Stimulated activated naive CD8-positive, alpha-beta T cell treated with anti-CD3 and anti-CD28 coated beads, Interleukin-15, Interleukin-2, amounts not matched to agents 100 ng/mL and 50 ng/mL, for 24 hours (primary cell): ENCODE measurements around the gene USP27X.

Source experiments
- H3K27ac Mint-ChIP-seq: one replicate; pipeline ENCODE4 v1.8.0; 2021; ENCODE audit warnings: mild to moderate bottlenecking, mixed read lengths
- H3K27me3 Mint-ChIP-seq: one replicate; pipeline ENCODE4 v1.8.0; 2021; ENCODE audit warnings: mixed read lengths
- H3K36me3 Mint-ChIP-seq: one replicate; pipeline ENCODE4 v1.8.0; 2021; ENCODE audit warnings: low read depth, mixed read lengths
- H3K4me1 Mint-ChIP-seq: one replicate; pipeline ENCODE4 v1.8.0; 2021; ENCODE audit warnings: low read depth, mixed read lengths
- H3K4me3 Mint-ChIP-seq: one replicate; pipeline ENCODE4 v1.8.0; 2021; ENCODE audit warnings: mild to moderate bottlenecking, mixed read lengths
- H3K9me3 Mint-ChIP-seq: one replicate; pipeline ENCODE4 v1.8.0; 2021; ENCODE audit warnings: mixed read lengths

The USP27X gene

DNA sequence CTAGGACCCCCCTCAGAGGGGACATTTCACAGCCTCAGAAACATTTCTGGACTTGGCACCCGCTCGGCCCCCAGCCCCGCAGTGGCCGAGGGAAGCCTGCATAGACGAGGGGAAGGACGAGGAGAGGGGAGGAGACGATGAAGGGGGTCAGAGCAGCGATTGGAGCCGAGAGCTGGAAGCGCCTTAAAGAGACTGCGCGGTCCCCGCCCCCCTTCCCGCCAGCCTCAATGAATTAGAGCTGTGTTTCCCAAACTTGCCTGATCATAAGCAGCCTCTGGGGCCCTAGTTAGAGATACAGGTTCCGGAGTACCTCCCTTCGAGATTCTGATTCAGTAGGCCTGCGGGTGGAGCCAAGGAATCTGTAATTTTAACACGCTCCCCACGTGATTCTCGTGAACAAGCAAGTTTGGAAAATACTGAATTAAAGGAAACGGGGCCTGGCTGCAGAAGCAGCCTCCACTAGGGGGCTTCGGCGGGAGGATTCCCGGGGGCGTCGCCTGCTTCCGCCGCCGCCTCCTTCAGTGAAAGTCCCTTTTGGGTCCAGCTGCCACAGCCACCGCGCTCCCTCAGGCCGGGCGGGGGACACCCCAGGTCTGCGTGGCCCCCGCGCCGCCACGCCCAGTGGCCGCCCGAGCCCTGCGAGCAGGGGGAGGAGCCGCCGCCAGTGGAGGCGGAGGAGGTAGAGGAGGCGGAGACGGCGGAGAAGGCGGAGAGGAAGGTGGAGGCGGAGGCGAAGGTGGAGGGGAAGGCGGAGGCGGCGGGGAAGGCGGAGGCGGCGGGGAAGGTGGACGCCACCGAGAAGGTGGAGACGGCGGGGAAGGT is at the start of gene USP27X:
USP27X (plus strand) TSS at position 651 of the 822 bp plus-strand sequence. CDS start 824 bp downstream, outside the sequence.
- H3K4me1 Mint-ChIP-seq, result peaks cover 19% of the 10 kb centered on the region
- no peaks in the 10 kb centered on the region for H3K9me3 Mint-ChIP-seq
- H3K27ac Mint-ChIP-seq, result peak within 1 kb of the TSS; percentile 76
- H3K36me3 Mint-ChIP-seq, result no peaks in the 10 kb centered on the region
- peak within 1 kb of the TSS; percentile 78 for H3K4me3 Mint-ChIP-seq
- H3K27me3 Mint-ChIP-seq, result no peaks in the 10 kb centered on the region

DNA sequence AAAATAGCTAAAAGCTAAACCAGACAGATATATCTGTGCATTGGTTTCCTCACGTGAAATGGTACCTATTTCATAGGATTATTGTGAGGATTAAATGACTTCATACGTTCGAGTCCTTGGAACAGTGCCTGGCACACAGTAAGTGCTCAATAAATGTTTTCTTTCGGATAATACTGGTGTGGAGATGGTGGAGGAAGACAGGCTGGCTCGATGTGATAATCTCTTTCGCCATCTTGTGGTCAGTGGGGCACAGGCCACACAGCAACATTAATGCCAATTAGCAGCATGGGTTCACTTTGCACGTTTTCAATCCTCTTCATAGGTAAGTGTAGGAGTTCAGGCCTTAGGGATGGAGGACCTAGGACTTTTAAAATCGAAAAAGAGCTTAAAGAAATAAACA is 40.9 kb upstream of the USP27X start:
- Mint-ChIP-seq H3K9me3 (no peaks in the 10 kb centered on the region), H3K4me1 (no peaks in the 10 kb centered on the region), H3K36me3 (no peaks in the 10 kb centered on the region), H3K27me3 (no peaks in the 10 kb centered on the region), H3K27ac (no peak overlapping the region), H3K4me3 (no peak overlapping the region)

DNA sequence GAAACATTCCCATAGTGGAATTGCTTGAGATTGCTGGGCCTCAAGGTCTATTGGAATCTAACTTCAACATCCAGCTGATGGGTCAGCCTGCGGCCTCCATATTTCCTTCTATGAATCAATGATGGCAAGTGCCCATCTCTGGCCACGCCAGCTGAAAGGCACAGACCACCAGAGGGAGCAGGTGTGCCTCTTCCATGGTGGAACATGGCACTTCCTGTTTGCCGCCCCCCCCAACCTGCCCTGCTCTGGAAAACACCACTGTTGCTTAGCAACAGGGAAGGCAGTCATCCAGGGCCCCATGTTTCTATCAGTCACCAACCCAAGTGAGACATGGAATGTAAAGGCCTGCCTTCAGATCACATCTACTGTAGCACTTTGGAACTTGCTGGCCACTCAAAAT is 38.6 kb upstream of the USP27X start:
- H3K4me1 Mint-ChIP-seq, result no peaks in the 10 kb centered on the region
- H3K9me3 Mint-ChIP-seq, result no peaks in the 10 kb centered on the region
- no peaks in the 10 kb centered on the region for H3K27me3 Mint-ChIP-seq
- no peaks in the 10 kb centered on the region for H3K36me3 Mint-ChIP-seq
- no peak overlapping the region for H3K27ac Mint-ChIP-seq
- no peak overlapping the region for H3K4me3 Mint-ChIP-seq

DNA sequence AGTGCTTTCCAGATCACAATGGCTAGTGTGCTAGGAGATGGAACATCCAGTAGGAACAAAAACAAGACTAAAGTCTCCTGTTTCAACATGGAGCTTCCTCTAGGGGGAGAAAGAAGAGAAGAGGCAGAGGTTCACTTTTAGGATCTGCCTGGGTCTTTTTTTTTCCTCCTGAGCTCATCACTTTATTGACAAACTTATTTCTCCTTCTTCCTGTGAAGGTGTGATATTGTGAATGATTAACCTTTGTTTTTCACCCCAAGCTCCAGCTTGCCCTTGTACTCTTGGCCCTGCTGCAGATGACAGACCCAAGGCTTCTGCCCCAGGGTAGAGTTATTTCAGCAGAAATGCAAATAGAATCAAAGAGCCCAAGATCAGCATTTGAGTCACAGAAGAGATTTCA is 36.7 kb upstream of the USP27X start:
- Mint-ChIP-seq H3K27ac (no peak overlapping the region), H3K36me3 (no peaks in the 10 kb centered on the region), H3K4me1 (no peaks in the 10 kb centered on the region), H3K27me3 (no peaks in the 10 kb centered on the region), H3K4me3 (no peak overlapping the region), H3K9me3 (no peaks in the 10 kb centered on the region)

DNA sequence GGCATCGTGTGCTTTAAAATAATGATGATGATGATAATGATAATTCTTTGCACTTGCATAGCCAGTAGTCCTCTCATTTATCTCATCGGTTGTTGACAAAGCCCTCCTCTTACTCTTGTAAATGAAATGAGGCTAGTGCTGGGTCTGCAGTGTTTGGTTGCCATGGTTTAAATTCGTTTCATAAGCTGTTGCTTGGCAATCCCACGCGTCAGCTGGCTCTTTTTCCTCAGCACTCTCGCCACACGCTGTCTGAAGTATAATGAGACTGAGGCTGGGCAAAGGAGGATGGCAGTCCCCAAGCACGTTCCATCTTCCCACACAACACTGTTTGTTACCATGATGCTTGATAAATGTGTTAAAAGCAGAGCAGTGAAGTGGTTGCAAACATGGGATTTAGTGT is 34.7 kb upstream of the USP27X start:
- Mint-ChIP-seq H3K36me3 (no peaks in the 10 kb centered on the region), H3K4me3 (no peak overlapping the region), H3K27ac (no peak overlapping the region), H3K4me1 (no peaks in the 10 kb centered on the region), H3K27me3 (no peaks in the 10 kb centered on the region), H3K9me3 (no peaks in the 10 kb centered on the region)

DNA sequence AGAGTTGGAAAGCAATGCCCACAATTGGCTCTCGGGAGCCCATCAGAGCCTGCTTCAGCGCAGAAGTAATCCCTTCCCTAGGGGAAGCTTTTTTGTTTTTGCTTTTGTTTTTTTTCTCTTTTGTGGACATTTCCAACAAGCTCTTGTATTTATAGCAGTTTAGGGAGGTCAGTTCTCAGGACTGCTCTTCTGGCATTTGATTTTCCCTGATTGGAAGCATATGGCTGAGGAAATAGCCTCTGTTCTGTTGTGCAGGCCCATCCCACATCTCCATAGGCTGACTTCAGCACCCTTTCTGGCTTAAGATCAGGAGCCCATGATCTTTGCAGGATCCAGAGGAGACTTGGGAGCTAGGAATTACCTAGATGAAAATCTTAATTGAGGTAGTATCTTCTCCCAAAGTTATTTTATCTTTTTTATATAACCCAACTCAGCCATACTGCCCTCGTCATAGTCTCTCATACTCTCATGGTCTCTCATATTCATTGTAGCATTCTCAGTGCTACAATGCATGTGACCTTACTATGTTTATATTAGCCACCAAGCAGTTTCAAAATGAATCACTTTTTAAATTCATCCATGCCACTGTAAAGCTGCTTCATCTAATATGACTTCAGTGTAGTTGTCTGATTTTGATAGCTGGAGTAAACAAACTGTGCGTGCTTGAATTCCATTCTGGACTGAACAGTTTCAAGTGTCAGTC is 33.4 kb upstream of the USP27X start:
- no peaks in the 10 kb centered on the region for H3K36me3 Mint-ChIP-seq
- H3K27me3 Mint-ChIP-seq, result peaks cover 3% of the 10 kb centered on the region
- H3K4me1 Mint-ChIP-seq, result no peaks in the 10 kb centered on the region
- H3K9me3 Mint-ChIP-seq, result no peaks in the 10 kb centered on the region
- no peak overlapping the region for H3K4me3 Mint-ChIP-seq
- H3K27ac Mint-ChIP-seq, result no peak overlapping the region

DNA sequence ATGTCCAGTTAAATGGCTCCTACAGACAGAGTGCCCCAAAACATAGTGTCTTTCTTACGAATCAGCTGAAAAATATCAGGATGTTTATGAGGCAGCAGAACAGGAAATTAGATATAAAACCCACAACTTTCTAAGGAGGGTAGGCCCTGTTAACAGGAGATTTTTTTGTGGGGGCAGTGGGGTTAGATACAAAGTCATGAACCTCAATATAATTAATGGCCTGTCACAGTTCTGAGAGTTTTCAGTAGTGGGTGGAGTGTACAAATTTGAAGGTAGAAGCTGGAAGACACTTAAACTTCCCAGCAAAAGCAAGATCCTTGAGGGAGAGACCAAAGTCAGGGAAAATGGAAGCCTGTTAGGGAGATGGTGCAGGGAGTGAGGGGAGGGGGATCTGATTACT is 32.8 kb upstream of the USP27X start:
- no peaks in the 10 kb centered on the region for H3K4me1 Mint-ChIP-seq
- no peaks in the 10 kb centered on the region for H3K36me3 Mint-ChIP-seq
- H3K9me3 Mint-ChIP-seq, result no peaks in the 10 kb centered on the region
- H3K4me3 Mint-ChIP-seq, result no peak overlapping the region
- H3K27ac Mint-ChIP-seq, result no peak overlapping the region
- H3K27me3 Mint-ChIP-seq, result peaks cover 3% of the 10 kb centered on the region

DNA sequence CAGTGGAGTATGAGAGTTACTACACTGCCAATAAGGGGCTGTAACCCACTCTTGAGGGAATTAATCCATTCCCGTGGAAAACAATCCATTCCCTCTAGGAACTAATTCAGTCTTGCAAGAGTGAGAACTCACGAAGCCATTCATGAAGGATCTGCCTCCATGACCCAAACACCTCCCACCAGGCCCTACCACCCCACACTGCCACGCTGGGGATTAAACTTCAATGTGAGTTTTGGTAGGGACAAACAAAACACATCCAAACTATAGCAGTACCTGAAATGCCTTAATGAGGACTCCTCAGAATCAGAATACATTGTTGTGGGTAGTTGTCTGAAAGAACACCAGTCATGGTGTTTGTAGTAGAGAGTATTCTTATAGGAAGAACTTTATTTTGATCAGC is 31.0 kb upstream of the USP27X start:
- H3K9me3 Mint-ChIP-seq, result no peaks in the 10 kb centered on the region
- no peak overlapping the region for H3K4me3 Mint-ChIP-seq
- no peaks in the 10 kb centered on the region for H3K36me3 Mint-ChIP-seq
- H3K27me3 Mint-ChIP-seq, result peaks cover 3% of the 10 kb centered on the region
- no peaks in the 10 kb centered on the region for H3K4me1 Mint-ChIP-seq
- no peak overlapping the region for H3K27ac Mint-ChIP-seq

DNA sequence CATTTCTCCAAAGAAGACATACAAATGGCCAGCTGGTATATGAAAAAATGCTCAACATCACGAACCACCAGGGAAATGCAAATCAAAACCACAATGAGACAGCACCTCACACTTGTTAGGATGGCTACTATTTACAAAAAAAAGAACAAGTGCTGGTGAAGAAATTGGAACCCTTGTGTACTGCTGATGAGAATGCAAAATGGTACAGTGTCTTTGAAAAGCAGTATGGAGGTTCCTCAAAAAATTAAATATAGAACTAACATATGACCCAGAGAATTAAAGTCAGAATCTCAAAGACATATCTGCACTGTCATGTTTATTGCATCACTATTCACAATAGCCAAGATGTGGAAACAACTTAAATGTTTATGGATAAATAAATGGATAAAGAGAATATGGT is 29.3 kb upstream of the USP27X start:
- Mint-ChIP-seq H3K27me3 (peaks cover 3% of the 10 kb centered on the region), H3K4me1 (no peaks in the 10 kb centered on the region), H3K27ac (no peak overlapping the region), H3K4me3 (no peak overlapping the region), H3K9me3 (no peaks in the 10 kb centered on the region), H3K36me3 (no peaks in the 10 kb centered on the region)

DNA sequence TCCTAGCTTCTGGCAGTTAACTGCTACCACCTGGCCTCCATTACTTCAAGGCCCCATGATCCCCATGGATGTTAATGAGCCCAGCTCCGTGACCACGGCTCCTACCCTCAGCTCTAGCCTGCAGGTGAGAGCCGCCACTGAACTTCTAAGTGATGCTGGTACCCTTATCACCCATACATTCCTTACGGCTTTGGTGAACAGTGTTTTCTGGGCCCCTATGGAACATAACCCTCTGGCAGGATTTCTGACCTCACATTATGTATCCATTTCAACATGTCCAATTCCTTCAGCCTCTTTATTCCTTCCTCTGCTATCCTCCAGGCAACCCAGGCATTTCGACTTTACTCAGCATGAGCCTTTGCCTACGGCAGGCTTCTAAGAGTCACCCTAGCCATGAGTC is 25.6 kb upstream of the USP27X start:
- peaks cover 3% of the 10 kb centered on the region for H3K27me3 Mint-ChIP-seq
- no peak overlapping the region for H3K27ac Mint-ChIP-seq
- no peaks in the 10 kb centered on the region for H3K4me1 Mint-ChIP-seq
- no peaks in the 10 kb centered on the region for H3K9me3 Mint-ChIP-seq
- no peaks in the 10 kb centered on the region for H3K36me3 Mint-ChIP-seq
- H3K4me3 Mint-ChIP-seq, result no peak overlapping the region

DNA sequence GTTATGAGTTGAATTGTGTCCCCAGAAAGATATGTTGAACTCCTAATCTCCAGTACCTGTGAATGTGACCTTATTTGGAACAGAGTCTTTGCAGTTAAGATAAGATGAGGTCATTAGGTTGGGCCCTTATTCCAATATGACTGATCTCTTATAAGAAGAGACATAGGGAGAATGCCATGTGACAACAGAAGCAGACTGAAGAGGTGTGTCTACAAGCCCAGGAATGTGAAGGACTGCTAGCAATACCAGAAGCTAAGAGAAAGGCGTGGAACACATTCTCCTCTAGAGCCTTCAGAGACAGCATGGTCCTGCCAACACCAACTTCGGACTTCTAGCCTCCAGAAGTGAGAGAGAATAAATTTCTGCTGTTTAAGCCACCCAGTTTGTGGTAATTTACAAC is 22.5 kb upstream of the USP27X start:
- H3K36me3 Mint-ChIP-seq, result no peaks in the 10 kb centered on the region
- no peaks in the 10 kb centered on the region for H3K9me3 Mint-ChIP-seq
- no peaks in the 10 kb centered on the region for H3K4me1 Mint-ChIP-seq
- no peak overlapping the region for H3K27ac Mint-ChIP-seq
- H3K4me3 Mint-ChIP-seq, result no peak overlapping the region
- H3K27me3 Mint-ChIP-seq, result peaks cover 3% of the 10 kb centered on the region

DNA sequence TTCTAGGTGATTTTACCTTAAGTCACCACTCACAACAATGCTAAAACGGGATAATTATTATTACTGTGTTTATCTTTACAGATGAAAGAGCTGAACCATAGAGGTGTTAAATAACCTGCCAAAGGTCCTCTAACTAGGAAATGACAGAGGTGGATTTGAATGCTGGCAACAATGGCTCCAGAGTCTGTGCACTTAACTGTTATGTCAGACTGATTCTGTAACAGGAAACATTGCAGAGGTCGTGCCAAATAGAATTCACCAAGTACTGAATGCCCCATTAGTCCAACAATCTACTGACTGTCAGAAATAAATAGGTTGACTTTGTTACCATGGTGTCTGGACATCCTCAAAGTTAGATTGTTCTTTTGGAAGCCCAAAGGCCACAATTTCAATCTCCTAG is 20.9 kb upstream of the USP27X start:
- H3K36me3 Mint-ChIP-seq, result no peaks in the 10 kb centered on the region
- no peak overlapping the region for H3K27ac Mint-ChIP-seq
- H3K9me3 Mint-ChIP-seq, result no peaks in the 10 kb centered on the region
- H3K4me3 Mint-ChIP-seq, result no peak overlapping the region
- H3K4me1 Mint-ChIP-seq, result no peaks in the 10 kb centered on the region
- peaks cover 3% of the 10 kb centered on the region for H3K27me3 Mint-ChIP-seq

DNA sequence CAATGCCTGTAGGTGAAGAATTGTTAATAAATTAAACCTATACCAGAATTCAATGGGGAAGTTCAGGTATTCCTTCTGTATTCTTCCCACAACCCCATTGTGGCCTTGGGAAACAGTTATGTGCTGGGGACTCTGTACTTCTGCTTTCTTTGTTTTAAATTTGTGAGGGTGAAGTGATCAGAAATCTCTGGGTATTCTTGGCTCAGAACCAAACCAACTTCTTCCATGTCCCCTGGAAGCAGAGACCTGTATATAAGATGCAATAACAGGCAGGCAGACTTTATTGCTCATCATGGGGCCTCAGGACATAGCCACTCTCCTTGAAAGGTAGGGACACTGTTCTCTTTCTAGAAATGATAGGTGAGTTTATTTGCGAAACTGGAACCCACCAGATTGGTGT is 19.8 kb upstream of the USP27X start:
- Mint-ChIP-seq H3K9me3 (no peaks in the 10 kb centered on the region), H3K4me3 (no peak overlapping the region), H3K4me1 (no peaks in the 10 kb centered on the region), H3K36me3 (no peaks in the 10 kb centered on the region), H3K27ac (no peak overlapping the region), H3K27me3 (peaks cover 3% of the 10 kb centered on the region)

DNA sequence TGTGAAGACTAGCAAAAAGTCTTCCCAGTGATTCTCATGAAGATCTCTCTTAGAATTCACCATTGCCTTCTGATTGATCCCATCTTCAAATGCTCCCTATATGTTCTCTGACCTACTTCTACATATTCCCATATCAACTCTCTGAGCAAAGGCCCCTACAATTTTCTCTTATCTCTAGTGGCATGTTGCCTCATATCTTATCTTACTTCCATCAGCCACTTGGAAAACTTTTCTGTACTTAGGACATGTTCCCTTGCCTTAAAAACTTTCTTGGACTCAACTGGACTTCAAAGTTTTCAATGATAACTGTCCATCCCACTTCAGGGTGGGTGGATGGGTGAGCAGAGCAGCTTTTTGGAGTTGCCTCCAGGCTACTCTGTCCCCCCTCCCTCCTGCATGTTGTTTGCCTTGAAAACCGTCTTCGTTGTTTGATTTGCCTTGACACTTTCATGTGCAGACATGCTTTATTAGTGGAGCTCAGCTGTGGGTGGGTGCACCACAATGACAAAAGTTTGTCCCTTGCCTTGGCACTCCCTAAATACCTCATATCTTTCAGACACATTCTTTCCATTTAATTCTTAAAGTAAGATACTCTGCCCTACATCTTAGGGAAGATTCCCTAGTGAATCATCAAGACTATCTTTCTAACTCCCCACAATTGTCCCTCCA is 18.3 kb upstream of the USP27X start:
- Mint-ChIP-seq H3K27ac (no peak overlapping the region), H3K36me3 (no peaks in the 10 kb centered on the region), H3K9me3 (no peaks in the 10 kb centered on the region), H3K27me3 (peaks cover 3% of the 10 kb centered on the region), H3K4me1 (no peaks in the 10 kb centered on the region), H3K4me3 (no peak overlapping the region)

DNA sequence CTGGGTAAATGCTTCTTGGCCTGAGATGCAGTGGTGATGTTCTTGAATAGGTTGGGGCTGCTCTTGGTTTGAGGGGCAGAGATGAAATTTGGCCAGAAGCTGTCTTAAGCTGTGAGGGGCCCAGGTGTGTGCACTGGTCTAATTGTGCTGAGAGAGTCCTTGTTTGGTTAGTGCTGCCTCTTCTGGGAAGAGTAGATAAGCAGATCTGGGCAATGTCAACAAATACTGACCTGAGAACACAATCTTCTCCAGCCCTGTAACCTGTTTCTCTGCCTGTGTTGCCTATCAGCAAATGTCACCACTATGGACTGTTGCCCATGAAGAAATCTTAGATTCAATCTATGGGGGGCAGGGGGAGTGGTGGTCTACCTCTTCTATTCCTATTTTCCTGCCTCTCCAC is 17.2 kb upstream of the USP27X start:
- H3K27me3 Mint-ChIP-seq, result peaks cover 3% of the 10 kb centered on the region
- H3K4me1 Mint-ChIP-seq, result no peaks in the 10 kb centered on the region
- H3K27ac Mint-ChIP-seq, result no peak overlapping the region
- H3K4me3 Mint-ChIP-seq, result no peak overlapping the region
- H3K36me3 Mint-ChIP-seq, result no peaks in the 10 kb centered on the region
- H3K9me3 Mint-ChIP-seq, result no peaks in the 10 kb centered on the region
